Mesothelial cell of epicardium (in vitro differentiated cells): ENCODE measurements around the gene HOMER3. TPM values are rescaled to one million over a fixed set of nuclear protein-coding genes. Genes with fewer than 3 reads are reported as not detected.
"Not testable (repeated sequence)": the region's sequence is repeated elsewhere in the genome, so short reads cannot be mapped to it uniquely, and the experiment has no call there.

Source experiments
- DNase-seq, 2 experiments: peaks; one replicate each; pipeline ENCODE4 v3.0.0; 2021; ENCODE audit warnings: low spot score in 2 of 2; ENCODE audit not compliant: unreplicated experiment in 2 of 2
- H3K27ac Mint-ChIP-seq: 2 replicates; pipeline ENCODE4 v1.8.0; 2021; ENCODE audit warnings: mixed read lengths
- H3K27me3 Mint-ChIP-seq: 2 replicates; pipeline ENCODE4 v1.8.0; 2021; ENCODE audit warnings: low read depth, mixed read lengths
- H3K36me3 Mint-ChIP-seq: 2 replicates; pipeline ENCODE4 v1.8.0; 2021; ENCODE audit warnings: mixed read lengths
- H3K4me1 Mint-ChIP-seq: 2 replicates; pipeline ENCODE4 v1.8.0; 2021; ENCODE audit warnings: mixed read lengths
- H3K4me3 Mint-ChIP-seq: 2 replicates; pipeline ENCODE4 v1.8.0; 2021; ENCODE audit warnings: mild to moderate bottlenecking, moderate library complexity, mixed read lengths
- H3K9me3 Mint-ChIP-seq: 2 replicates; pipeline ENCODE4 v1.8.0; 2021; ENCODE audit warnings: mixed read lengths
- total RNA-seq: library from RNA; stranded (reverse); gene quantifications from 3 replicates; pipeline ENCODE4 v1.2.1, GENCODE V29; 2021
- TF ChIP-seq, protein P1 (sequence below): fragments of 200-600 bp; sonication (generic); IDR thresholded peaks from one replicate; pipeline ENCODE4 v1.5.0; 2021; ENCODE audit warnings: antibody characterized with exemption; ENCODE audit not compliant: unreplicated experiment

The HOMER3 gene
- total RNA-seq, 1 donor from 2014 or later = 53.7 TPM

- TF ChIP-seq, protein P1, sequence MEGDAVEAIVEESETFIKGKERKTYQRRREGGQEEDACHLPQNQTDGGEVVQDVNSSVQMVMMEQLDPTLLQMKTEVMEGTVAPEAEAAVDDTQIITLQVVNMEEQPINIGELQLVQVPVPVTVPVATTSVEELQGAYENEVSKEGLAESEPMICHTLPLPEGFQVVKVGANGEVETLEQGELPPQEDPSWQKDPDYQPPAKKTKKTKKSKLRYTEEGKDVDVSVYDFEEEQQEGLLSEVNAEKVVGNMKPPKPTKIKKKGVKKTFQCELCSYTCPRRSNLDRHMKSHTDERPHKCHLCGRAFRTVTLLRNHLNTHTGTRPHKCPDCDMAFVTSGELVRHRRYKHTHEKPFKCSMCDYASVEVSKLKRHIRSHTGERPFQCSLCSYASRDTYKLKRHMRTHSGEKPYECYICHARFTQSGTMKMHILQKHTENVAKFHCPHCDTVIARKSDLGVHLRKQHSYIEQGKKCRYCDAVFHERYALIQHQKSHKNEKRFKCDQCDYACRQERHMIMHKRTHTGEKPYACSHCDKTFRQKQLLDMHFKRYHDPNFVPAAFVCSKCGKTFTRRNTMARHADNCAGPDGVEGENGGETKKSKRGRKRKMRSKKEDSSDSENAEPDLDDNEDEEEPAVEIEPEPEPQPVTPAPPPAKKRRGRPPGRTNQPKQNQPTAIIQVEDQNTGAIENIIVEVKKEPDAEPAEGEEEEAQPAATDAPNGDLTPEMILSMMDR = no peak
- peaks cover 15% of the 10 kb centered on the region for H3K36me3 Mint-ChIP-seq
- no peak overlapping the region for H3K4me3 Mint-ChIP-seq
- no peak for DNase-seq
- no peaks in the 10 kb centered on the region for H3K4me1 Mint-ChIP-seq
- H3K27me3 Mint-ChIP-seq = no peaks in the 10 kb centered on the region
- no peak overlapping the region for H3K27ac Mint-ChIP-seq
- H3K9me3 Mint-ChIP-seq = no peaks in the 10 kb centered on the region
Observed at GRCh38 chr19:18905513-18906236, 35.3 kb downstream of the HOMER3 start.

GRCh38 chr19:18905058-18905456 lies 36.0 kb downstream of the HOMER3 start:
- H3K27ac Mint-ChIP-seq = no peak overlapping the region
- DNase-seq = no peak
- no peak overlapping the region for H3K4me3 Mint-ChIP-seq
- no peaks in the 10 kb centered on the region for H3K9me3 Mint-ChIP-seq
- H3K27me3 Mint-ChIP-seq = no peaks in the 10 kb centered on the region
- TF ChIP-seq, protein P1 = no peak
- H3K4me1 Mint-ChIP-seq = no peaks in the 10 kb centered on the region
- H3K36me3 Mint-ChIP-seq = peaks cover 15% of the 10 kb centered on the region

DNA sequence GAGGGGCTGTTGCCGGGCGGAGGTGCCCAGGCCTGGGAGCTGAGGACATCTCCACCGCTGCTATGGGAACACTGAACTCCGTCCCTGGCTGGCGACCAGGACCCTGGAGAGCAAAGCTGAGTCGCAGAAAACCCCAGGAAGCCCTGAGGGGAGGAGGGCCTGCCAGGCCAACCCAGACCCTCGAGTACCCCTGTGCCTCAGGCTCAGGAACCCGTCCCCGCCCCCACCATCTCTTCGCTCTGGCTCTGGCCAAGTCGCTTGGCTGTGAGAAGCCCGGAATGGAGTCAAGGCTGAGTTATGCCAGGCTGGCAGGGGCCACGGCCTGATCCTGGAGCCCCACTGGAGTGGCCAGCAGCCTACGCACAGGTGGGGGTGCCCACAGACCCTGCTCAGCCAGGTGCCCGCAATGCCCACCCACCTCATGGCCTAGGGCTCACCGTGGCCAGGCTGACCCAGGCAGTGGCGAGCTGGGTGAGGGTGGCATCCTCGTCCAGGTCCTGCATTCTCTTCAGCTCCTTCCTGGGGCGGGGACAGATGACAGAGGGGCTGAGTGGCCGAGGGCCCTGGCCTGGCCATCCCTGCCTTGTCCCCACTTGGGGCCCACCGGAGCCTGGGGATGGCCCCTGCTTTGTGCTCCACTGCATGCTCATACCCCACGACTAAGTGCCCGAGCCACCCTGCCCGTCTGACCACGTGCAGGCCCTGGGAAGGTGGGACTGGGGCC lies 36.5 kb downstream of the HOMER3 start:
- Mint-ChIP-seq H3K9me3 (no peaks in the 10 kb centered on the region), H3K4me1 (no peaks in the 10 kb centered on the region), H3K4me3 (no peak overlapping the region), H3K36me3 (peaks cover 11% of the 10 kb centered on the region), H3K27ac (no peak overlapping the region), H3K27me3 (no peaks in the 10 kb centered on the region)
- no peak for DNase-seq
- TF ChIP-seq, protein P1 = no peak

DNA sequence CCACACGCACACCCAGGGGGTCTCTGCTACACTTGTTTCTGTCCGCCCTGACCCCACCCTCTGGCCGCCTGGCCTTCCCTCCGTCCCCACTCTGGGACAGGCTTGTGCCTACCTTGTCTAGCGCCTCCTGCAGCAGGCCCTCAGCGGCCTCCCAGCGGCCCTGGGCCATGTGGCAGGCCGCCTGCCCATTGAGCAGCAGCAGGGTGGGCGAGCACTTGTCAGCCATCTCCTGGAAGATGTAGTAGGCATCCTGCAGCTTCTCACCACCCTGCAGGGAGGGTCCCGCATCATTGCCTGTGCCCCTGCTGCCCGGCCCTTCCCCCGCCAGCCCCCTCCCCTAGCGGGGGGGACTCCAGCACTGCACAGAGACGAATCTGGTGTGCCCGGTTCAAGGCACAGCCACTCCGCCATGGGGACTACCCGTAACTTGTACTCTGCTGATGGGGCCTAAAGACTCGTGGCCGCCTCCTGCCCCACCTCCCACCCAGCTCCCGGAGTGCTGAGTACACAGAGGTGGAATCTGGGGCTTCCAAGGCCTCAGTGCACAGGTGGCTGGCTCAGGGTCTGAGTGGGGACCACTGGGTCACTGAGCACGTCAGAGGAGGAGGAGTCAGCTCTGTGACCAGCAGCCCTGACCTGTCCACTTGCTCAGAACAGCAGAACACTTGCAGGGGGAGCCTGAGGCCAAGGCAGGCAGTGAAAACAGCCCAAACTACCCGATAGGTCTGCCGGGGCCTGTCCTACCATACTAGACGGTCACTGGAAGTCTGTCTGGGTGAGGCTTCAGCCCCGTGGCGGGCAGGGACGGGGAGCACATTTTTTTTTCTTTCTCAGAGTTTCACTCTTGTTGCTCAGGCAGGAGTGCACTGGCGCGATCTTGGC lies 37.6 kb downstream of the HOMER3 start:
- Mint-ChIP-seq H3K4me1 (no peaks in the 10 kb centered on the region), H3K9me3 (no peaks in the 10 kb centered on the region), H3K4me3 (no peak overlapping the region), H3K36me3 (peaks cover 11% of the 10 kb centered on the region), H3K27me3 (no peaks in the 10 kb centered on the region), H3K27ac (no peak overlapping the region)
- DNase-seq = no peak
- TF ChIP-seq, protein P1 = no peak

GRCh38 chr19:18902519-18902918 lies 38.5 kb downstream of the HOMER3 start:
- H3K4me1 Mint-ChIP-seq, H3K27ac Mint-ChIP-seq, H3K4me3 Mint-ChIP-seq, DNase-seq, H3K27me3 Mint-ChIP-seq, H3K9me3 Mint-ChIP-seq: not testable (repeated sequence)
- peaks cover 11% of the 10 kb centered on the region for H3K36me3 Mint-ChIP-seq
